Measurements from ENCODE around the gene DEFB129. TPM values are rescaled to one million over a fixed set of nuclear protein-coding genes. Genes with fewer than 3 reads are reported as not detected.

Gene DEFB129
- total and polyA plus RNA-seq, 10 of the 15 experiments (the other 5 are each of a cell fraction or from before 2014, with no cell fraction given): not detected

DNA sequence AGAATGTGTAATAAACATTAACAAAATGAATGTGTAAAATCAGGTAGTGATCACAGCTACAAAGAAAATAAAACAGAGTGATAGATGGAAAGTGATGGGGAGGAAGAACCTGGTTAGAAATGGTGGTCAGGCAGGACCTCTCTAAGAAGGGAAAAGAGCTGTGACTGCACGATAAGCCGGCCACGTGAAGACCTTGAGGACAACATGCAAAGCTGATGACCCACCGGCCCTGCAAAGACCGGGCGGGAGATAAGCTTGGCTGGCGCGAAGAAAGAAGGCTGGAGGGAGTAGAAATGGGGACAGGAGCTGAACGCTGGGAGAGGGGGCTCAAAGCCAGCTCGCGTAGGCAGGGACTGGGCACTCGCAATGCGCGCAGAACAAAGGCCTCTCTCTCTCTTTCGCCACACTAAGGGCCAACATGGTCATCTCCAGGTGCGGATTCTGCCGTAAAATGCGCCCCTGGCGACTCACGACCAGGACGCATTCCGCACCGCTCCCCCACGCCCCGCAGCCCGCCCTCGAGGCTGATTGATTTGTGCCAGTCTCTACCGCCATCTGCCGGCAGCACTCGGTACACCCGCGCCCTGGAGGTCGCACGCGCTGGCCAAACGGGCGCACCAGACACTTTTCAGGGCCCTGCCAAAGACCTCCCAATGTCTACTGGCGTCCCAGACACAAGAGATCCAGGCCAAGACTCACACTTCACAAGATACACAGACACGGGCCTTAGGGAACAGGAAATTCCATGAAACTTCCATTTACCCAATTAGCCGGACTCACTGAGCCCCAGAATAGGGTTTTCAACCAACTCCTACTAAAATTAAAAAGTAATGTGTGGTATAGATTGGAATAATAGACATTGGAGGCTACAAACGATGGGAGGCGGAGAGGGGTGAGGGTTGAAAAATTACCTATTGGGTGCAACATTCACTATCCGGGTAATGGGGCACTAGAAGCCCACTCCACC lies 39.8 kb downstream of the DEFB129 start (continued):
- TF ChIP-seq BCLAF1 (IDR thresholded peaks at IDR 0.05): no peak
- no peak for TF ChIP-seq NRF1 (conservative IDR thresholded peaks at IDR 0.05; ENCODE audit: low read depth, low read length)
- no peak for TF ChIP-seq ZBTB40 (IDR thresholded peaks at IDR 0.05; ENCODE audit: borderline replicate concordance)
- TF ChIP-seq MYC (IDR thresholded peaks at IDR 0.05; ENCODE audit: insufficient read depth, insufficient read length, insufficient replicate concordance, low read length, severe bottlenecking): no peak
- no peak for TF ChIP-seq IRF3 (IDR thresholded peaks at IDR 0.05)
- no peak for TF ChIP-seq TBL1XR1 (IDR thresholded peaks at IDR 0.05; ENCODE audit: low read depth, low read length)
- no peak for TF ChIP-seq KLF5 (IDR thresholded peaks at IDR 0.05; ENCODE audit: partially characterized antibody)
- TF ChIP-seq FOXM1 (IDR thresholded peaks at IDR 0.05; ENCODE audit: low read depth, low read length): no peak
- TF ChIP-seq IKZF2 (IDR thresholded peaks at IDR 0.05): no peak
- TF ChIP-seq ASH2L (IDR thresholded peaks at IDR 0.05; ENCODE audit: borderline replicate concordance, low read depth): no peak
- TF ChIP-seq RUNX3 (IDR thresholded peaks at IDR 0.05; ENCODE audit: low read length): no peak
- TF ChIP-seq REST (IDR thresholded peaks at IDR 0.05; ENCODE audit: low read depth, low read length): no peak
- no peak for TF ChIP-seq EGR1 (IDR thresholded peaks at IDR 0.05; ENCODE audit: borderline replicate concordance in 1 of 2, low read depth in 2 of 2, low read length in 2 of 2)
- no peak for TF ChIP-seq ZNF622 (IDR thresholded peaks at IDR 0.05)

Data from GM12878 (cell line).